NCI-H510A (cell line): ENCODE measurements around the gene GIPC3.
A peak's percentile ranks its signal among the peaks of the same experiment; 100 is the strongest.
"Not testable (repeated sequence)": the region's sequence is repeated elsewhere in the genome, so short reads cannot be mapped to it uniquely, and the experiment has no call there.

Experiments
- DNase-seq: peaks from one replicate; lab custom pipeline; 2025; lab: John Stamatoyannopoulos, UW

Gene GIPC3

DNA sequence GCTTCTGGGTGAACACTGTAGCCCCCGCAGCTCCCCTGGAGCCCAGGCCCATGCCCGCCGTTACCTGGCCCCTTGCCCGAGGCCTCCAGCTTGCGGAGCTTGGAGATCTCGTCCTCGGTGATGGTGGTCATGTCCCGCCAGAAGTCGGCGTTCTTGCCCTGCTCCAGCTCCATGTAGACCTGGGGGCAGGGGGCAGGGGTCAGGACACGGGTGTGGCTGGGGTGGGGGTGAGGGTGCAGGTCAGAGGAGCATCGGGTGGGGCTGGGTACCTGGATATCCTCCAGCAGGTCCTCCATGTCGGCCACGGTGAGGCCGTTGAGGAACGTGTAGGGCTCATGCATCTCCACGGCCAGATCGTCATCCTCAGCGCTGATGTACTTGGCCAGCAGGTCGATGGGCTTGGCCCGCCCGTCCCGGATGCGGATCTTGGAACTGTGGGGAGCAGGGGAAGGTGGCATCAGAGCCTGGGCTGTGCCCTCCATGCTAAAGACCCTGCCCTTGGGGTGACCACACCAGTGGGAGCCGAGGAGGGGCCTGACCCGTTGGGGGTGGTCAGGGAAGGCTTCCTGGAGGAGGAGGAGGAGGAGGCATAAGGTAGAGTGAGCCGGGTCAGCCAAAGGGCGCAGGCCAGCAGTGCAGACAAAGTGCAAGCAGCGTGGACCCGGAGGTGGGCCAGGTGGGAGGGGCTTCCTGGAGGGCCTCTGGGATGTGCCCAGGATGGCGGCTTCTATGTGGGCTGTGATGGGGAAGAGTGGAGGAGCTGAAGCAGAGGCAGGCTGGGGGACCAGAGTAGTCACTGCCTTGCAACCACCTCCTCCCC, 33.7 kb downstream of the GIPC3 start:
- DNase-seq = no peak

DNA sequence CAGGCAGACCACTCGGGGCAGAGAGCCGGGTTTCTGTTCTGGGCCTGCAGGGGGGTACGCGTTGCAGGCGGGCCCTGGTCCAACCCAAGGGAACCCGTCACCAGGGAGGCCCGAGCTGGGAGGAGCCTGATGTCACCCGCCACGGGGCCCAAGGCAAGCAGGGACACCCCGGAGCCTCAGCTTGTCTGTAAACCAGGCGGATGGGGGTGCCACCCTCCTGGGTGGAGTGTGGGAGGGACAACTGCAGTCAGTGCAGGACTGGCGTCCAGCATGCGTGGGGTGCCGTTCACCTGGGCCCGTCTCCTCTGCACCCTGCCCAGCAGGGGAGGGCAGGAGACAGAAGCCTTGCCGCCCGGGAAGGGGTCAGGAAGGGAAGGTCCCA, 34.3 kb downstream of the GIPC3 start:
- no peak for DNase-seq

DNA sequence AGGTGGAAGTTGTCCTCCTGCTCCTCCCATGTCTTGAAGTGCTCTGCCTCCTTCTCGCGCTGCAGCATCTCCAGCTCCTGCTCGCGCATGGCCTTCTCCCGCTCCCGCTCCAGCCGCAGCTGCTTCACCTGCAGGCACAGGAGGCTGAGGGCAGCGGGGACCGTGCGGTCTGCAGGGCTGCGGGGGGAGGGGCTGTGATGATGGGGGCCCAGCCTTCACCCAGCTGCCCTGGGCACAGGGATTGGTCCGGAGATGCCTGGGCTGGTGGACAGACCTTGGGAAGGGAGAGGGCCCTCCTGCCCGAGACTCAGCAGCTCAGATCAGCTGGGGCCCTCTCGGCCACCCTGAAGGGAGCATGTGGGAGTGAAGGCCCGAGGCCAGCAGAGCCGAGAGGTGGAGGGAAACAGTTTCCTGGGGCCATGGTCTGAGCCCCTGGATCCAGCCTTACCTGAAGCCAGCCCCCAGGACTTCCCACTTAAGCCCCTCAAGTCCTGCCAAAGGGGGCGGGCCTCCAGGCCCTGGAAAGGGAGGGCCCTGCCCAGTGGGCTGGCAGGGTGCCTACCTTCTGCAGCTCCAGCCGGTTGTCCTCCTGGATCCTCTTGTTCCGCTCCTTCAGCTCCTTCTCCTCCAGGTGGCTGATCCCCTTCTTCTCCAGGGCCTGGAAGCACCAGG, 35.0 kb downstream of the GIPC3 start:
- DNase-seq = no peak

DNA sequence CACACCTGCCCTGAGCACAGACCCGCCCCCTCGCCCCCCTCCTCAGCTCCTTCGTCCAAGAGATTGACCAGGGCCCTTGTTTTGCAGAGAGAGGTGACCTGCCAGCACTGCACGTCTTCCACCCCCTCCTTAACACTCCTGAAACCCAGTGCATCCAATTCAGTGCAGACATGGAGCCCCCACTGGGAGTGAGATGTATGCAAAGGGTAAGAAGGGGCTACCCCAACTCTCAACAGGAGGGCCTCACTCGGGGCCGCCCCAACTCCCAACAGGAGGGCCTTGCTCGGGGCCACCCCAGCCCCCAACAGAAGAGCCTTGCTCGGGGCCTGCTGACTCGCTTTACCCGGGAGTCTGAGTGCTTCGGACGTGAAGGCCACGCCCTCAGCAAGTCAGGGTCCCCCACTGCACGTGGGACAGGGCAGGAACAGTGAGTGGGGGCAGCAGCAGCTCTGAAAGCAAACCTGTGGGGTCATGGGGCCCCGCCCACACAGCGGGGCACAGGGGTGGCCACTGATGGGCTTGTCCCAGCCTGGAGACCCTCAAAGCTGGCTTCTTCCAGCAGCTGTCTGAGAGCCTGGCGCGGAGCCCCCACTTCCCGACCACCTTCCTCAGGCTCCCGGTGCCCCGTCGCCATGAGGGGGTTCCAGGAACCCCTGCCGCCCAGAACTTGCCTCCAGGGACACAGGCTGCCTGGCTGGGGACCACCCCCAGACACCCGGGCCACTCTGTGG, 35.7 kb downstream of the GIPC3 start:
- no peak for DNase-seq

DNA sequence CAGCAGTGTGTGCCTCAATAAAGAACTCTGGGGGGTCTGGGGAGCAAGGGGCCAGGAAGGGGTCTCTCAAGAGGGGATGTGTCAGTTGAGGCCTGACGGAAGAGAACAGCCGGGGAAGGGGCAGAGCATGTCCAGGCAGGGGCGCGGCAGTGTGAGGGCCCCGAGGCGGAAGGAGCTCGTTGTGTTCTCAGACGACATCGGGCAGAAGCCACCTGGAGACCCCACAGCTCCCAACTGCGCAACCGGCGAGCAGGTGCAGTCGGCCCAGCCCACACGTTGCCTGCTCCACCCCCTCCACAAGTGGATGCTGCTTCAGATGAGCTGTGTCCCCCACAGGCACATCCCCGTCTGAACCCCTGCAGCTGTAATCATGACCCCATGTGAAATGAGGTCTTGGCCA, 36.4 kb downstream of the GIPC3 start:
- DNase-seq = no peak

DNA sequence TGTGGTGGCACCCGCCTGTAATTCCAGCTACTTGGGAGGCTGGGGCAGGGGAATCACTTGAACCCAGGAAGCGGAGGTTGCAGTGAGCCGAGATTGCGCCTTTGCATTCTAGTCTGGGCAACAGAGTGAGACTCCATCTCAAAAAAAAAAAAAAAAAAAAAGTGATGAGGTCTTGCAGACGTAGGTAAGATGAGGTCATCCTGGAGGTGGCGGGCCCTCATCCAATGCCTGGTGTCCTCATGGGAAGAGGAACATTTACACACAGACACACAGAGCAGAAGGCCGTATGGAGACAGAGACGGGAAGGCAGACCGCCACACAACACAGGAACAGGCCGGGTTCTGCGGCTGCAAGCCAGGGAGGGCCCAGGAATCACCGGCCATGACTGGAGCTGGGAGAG, 36.9 kb downstream of the GIPC3 start:
- no peak for DNase-seq

DNA sequence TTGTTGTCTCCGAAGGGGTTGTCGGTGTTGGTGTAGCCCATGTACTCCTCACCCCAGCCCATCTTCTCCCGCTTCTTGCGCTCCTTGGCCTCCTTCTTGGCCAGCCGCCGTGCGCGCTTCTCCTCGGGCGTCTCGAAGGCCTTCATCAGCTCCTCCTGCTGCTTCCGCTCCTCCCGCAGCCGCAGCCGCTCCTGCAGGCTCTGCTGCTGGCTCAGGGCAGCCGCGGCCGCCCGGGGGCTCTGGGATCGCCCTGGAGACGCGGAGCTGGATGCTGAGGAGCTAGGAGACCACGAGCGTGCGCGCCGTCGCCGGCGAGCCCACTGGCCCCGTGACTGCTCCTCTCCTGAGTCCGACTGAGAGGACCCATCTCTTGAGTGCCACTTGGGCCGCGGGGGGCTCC, 38.4 kb downstream of the GIPC3 start:
- DNase-seq = no peak

DNA sequence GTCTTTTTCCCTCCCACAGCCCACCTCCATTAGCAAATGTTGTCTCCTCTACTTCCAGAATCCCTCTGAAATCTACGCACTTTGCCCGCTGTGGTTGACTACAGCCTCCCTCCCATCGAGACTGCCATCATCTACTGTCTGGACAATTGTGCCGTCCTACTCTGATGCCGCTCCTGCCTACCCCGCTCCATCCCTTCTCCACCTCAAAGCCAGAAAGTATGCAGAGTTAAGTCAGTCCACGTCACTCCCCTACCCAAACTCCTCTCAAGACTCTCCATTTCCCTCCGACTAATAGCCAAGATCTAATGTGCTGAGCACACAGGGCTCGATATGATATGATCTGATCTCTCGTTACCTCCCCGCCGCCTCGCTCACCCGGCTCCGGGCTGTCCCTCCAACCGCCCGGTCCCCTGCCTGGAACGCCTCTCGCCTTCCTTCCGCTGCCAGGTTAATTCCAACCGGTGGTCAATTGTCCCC, 40.8 kb downstream of the GIPC3 start:
- DNase-seq = no peak

DNA sequence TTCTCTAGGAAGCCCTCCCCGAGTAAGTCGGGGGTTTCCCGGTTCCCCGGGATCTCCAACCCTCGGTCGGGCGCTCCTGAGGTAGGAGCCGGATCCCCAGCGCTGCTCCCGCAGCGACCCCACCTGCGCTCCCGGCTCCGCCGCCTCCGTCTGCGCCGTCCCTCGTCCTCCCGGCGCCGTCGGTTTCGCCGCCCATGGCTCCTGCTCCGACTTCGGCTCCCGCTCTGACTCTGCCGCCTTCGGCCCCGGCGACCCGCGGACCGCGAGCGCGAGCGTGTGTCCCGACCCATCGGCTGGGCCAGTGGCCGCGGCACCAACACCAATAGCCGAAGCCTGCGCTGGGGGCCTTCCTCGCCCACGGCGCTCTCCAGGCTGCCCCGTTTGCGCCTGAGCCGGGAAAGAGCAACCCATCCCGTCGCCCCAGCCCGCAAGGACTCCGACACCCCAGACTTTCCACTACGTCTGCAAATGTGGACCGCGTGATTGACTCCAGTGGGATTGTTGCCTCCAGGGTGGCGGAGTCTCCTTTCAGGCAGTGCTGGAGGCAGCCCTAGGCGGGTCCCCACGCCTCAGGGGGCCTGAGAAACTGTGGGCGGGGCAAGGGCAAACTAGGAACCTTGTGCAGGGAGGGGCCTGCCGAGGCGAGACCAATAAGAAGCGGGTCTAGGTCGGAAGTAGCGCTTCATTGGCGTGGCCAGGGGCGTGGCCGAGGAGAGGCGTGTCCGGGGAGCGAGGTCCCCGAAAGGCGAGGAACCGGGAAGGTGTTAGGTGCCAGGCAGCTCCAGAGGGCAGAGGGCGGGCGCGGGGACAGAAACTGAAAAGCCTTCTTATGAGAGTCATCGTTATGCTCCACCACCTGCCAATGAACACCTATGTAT, 41.4 kb downstream of the GIPC3 start, which contains the start of gene CACTIN:
Gene CACTIN (minus strand): TSS at position 318 of the 878 bp plus-strand sequence. CDS start 28 bp downstream, at position 290.
- peak; percentile 82 for DNase-seq

DNA sequence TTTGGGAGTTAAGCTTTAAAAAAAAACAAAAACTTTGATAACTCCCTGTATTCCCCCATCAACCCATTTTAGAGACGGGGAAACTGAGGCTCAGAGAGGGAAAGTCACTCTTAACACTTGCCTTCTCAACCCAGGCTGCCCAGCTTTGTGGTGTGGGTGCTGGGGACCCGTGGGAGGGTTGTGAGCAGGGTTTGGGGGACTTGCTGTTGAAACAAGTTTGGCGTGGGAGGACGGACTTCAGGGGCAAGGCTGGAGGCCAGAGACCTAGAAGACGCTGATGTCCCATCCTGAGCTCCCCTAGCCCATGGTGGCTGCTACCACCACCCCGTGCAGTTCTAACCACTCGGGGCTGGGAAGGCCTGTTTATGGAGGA, 42.1 kb downstream of the GIPC3 start:
- no peak for DNase-seq

DNA sequence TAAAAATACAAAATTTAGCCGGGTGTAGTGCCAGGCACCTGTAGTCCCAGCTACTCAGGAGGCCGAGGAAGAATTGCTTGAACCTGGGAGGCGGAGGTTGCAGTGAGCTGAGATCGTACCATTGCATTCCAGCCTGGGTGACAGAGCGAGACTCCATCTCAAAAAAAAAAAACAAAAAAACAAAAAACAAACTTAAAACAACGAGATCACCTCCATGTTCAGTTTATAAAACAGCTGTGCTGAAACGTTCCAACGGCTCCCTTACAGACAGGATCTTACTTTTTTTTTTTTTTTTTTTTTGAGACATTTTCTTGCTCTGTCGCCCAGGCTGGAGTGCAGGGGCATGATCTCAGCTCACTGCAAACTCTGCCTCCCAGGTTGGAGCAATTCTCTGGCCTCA, 43.5 kb downstream of the GIPC3 start:
- DNase-seq = not testable (repeated sequence)

DNA sequence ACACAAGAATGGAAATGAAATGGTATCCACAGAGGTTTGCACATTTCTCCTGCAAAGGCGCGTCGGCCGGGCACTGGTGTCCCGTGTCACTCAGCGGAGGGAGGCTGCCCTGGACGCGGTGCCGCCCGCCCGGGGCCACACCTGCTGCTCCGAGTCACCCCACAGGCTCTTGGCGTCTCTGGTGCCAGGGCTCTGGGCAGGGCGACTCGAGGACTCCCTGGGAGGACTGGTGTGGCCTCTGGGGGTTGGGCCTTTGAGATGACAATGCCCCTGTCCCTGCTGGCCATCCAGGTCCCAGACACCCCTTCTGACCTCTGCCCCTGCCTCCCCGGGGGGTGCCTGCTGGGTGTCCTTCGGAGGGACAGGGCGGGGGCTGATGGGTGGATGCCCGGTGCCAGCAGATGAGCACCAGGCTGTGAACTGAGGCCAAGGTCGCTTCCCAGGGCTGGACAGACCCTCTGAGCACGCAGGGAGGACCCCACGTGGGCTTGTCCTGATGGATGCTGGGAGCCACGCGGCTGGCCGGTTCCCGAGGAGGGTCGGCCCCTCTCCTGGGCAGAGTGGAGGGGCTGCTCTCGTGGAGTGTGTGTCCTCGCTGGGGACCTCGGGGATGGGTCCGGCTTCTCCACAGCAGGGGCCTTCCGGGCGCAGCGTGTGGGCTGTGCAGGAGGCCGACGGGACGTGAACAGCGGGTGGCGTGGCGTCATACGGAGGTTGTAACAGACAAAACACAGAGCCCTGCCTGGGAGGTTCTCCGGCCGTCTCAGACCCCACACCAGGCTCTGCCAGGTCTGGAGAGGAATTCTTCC, 46.0 kb downstream of the GIPC3 start:
- DNase-seq = no peak

DNA sequence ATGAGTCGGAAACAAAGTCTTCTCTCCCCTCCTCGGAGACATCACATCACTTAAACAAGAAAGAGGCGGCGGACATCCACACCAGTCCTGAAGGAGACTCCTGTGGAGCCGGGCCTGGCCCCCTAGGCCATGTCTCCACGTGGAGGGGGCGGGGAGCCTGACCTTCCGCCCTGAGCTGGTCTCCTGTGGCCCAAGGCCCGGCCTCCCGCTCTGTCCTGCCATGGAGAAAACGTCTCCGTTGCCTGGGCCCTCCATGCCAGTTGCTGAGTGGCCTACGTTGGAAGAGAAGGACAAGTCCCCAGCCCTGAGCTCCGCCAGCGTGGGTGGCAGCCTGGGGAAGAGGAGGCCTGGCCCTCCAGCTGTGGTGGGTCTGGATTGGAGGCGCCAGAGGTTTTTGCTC, 46.8 kb downstream of the GIPC3 start:
- no peak for DNase-seq

DNA sequence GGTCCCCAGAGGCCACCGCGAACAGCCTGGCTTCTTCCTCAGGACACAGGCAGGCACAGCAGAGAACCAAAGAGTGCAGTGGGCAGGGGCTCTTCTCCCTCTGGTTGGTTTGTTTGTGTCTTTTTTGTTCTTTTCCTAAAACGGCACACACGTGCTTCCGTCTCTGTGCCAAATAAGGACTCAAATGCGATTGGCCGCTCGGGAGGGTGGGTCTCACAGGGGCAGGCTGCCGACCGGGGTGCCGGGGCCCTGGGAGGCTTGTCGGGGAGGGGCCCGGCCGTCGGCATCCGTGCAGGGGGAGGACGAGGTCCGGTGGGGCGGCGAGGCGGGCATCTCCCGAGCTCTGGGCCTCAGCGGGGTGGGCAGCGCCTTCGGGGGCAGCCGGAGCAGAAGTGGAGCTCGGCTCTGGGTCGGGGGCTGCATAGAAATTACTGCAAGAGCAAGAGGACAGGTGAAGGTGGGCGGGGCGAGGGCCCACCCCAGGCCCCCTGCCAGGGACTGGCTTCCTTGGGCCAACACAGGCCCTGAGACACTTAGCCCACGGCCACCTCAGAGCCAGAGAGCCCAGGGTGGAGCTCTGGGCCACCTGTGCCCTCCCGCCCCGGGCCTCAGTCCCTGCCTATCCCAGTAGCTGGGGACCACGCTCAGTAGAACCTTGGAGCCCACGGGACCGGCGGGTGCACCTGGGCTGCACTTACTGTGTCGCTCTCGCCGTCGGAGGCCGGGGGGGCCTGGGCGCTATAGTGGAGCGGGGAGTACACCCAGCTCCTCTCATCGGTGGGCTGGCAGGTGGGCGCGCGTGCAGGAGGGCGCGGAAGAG, 47.7 kb downstream of the GIPC3 start:
- no peak for DNase-seq

DNA sequence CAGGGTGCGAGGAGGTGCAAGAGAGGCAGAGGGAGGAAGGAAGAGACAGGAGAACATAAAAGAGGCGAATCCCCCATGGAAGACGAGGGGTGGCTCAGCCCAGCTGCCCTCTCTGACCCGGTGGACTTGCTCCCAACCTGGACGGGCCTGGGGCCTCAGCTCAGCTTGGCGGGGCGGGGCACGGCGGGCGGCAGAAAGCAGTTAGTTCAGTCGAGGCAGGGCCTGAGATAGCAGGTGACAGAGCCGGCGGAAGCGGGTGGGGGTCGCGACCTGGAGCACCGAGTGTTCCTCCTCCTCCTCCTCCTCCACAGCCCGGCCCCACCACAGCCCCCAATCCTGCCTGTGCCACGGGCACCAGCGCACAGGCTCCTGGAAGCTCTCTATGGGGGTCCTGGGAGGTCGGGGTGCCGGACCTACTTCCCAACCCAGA, 48.3 kb downstream of the GIPC3 start:
- DNase-seq = no peak

DNA sequence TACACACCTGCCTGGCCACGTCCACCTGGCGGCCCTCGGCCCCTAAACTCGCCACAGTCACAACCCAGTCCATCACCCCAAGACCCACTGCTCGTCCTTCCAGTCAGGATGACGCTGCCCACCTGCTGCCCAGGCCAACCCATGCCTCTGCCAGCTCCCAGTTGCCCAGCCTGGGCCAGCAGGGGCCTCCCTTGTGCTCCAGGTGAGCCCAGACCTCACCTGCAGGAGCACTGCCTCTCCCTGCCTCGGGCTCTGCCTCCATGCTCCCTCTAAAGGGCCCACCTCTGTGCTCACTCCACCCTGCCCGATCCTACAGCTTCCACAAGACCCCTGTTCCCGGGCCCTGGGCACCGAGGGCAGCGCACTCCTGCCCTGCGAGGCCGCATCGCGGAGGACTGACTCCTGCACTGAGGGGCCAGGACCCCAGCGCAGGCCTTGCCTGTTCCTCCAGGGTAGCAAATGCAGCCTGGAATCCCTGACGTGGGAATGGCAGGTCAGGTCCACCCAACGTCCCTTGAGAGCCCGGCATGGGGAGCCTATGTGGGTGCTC, 49.3 kb downstream of the GIPC3 start:
- DNase-seq = no peak

DNA sequence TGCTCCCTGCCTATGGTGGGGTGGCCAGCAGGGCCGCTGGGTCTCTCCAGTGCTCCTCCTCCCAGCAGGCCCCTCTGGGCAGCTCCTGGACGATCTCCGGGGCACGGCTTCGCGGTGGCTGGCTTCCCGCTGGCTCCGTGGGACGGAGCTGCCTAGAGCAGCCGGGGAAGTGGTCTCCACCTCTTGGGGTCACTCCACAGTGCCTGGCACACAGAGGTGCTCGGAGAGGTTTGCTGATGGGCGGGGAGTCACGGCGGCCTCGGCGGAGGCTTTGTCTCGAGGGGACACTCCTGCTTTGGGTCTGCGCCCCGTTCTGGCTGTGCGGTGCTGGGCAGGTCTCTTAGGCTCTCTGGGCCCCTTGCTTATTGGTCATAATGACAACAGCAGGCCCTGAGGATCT, 51.2 kb downstream of the GIPC3 start:
- no peak for DNase-seq

DNA sequence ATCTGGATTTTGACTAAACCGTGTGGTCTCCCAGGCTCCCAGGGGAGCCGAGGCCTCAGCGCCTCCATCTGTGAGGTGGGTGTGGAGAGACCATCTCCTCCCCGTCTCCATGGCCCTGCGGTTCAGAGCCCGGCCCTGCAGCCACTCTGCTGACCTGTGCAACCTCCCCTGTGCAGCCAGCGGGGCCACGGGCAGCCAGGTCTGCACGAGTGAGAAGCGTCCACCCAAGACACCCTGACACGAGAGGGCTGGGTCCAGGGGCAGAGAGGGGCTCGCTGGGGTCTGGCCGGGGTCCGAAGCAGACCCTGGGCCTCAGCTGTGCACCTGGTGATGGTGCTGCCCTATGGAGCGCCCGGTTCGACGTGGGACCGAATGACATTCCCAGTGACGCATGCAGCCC, 51.7 kb downstream of the GIPC3 start:
- no peak for DNase-seq

DNA sequence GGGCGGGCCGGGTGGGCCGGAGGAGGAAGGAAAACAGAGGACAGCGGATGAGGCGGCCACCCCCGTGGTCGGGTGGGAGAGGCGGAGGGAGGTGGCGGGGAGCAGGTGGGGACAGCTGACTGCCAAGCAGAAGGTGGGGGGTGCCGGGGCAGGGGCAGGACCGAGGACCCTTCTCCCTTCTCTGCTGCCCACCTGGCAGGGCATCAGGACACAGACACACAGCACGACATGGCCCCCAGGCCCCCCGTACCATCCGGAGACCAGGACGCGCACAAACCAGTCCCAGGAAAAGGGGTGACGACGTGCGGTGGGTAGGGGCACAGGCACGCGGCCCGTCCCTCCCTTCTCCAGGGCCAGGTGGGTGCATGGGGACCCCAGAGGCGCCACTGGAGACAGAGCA, 52.3 kb downstream of the GIPC3 start:
- DNase-seq = no peak
